ENCODE data around the gene ARFGAP2.

DNA sequence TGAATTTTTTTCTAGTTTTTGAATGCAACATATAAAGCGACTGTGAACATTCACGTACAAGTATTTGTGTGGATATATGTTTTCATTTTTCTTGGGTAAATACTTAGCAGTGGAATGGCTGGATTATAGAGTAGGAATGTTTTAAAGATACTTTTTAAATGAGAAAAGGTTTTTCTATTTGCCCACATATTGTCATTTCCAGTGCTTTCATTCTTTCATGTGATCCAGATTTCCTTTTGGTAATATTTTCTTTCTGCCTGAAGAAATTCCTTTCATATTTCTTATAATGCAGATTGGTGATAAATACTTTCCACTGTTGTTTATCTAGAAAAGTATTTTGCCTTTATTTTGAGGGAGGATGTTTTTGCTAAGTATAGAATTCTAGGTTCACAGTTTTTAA, 46.0 kb upstream of the ARFGAP2 start:
- TF ChIP-seq, protein P1, sequence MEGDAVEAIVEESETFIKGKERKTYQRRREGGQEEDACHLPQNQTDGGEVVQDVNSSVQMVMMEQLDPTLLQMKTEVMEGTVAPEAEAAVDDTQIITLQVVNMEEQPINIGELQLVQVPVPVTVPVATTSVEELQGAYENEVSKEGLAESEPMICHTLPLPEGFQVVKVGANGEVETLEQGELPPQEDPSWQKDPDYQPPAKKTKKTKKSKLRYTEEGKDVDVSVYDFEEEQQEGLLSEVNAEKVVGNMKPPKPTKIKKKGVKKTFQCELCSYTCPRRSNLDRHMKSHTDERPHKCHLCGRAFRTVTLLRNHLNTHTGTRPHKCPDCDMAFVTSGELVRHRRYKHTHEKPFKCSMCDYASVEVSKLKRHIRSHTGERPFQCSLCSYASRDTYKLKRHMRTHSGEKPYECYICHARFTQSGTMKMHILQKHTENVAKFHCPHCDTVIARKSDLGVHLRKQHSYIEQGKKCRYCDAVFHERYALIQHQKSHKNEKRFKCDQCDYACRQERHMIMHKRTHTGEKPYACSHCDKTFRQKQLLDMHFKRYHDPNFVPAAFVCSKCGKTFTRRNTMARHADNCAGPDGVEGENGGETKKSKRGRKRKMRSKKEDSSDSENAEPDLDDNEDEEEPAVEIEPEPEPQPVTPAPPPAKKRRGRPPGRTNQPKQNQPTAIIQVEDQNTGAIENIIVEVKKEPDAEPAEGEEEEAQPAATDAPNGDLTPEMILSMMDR (IDR thresholded peaks at IDR 0.05; ENCODE audit: poor library complexity, severe bottlenecking): no peak
- TF ChIP-seq POLR2AphosphoS5 (IDR thresholded peaks at IDR 0.05) (no peak), SMC3 (conservative IDR thresholded peaks at IDR 0.05; ENCODE audit: poor library complexity) (no peak), EZH2 (IDR thresholded peaks at IDR 0.05; ENCODE audit: borderline replicate concordance, insufficient read depth, low read length, poor library complexity, severe bottlenecking) (no peak), TAF1 (IDR thresholded peaks at IDR 0.05; ENCODE audit: low read depth) (no peak)
